Right lobe of liver (tissue), 4 donors: ENCODE data around the gene NDUFS3.

ENCODE experiments used
- CTCF ChIP-seq, 4 donors: fragments of 200-600 bp in 3 of 4; fragments of 450-650 bp in 1 of 4; IDR thresholded peaks; one replicate each; pipeline versions ENCODE4 v1.5.1 to v1.8.0; 2016 to 2022; ENCODE audit warnings: antibody characterized with exemption in 4 of 4, mild to moderate bottlenecking in 2 of 4
- POLR2A ChIP-seq: fragments of 450-650 bp; IDR thresholded peaks from one replicate; pipeline ENCODE4 v1.6.1; 2017; ENCODE audit warnings: antibody characterized with exemption, mild to moderate bottlenecking
- donor health status: DM: no; HTN: no; CAD: no.
- donor health status: DM: no; HTN: no; CAD: no.
- donor health status: DM: no; HTN: yes; CAD: no.

- TF ChIP-seq CTCF (IDR thresholded peaks at IDR 0.05), result no peak
- TF ChIP-seq POLR2A, result no peak
Measured at GRCh38 chr11:47609675-47610074, 30.8 kb downstream of the NDUFS3 start.
